ENCODE data around the gene KANSL3.

DNA sequence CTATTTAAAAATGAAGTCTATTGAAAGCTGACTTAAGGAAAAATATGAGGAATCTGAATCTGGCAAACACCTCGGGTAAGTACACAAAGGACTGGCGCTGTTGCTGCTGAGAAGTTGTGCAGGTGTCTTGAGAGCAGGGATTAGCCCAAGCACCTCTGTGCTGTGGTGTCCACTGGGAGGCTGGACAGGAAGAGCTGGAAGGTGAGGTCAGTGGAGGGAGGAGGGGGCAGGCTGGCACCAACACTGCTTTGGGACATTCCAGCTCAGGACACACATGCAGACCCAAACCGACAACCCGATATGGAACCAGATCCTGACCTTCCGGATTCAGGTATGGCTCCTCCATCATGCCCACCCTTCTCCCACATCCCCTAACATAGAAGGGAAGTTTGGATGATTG is 25.1 kb upstream of the KANSL3 start:
- TF ChIP-seq, protein P1, sequence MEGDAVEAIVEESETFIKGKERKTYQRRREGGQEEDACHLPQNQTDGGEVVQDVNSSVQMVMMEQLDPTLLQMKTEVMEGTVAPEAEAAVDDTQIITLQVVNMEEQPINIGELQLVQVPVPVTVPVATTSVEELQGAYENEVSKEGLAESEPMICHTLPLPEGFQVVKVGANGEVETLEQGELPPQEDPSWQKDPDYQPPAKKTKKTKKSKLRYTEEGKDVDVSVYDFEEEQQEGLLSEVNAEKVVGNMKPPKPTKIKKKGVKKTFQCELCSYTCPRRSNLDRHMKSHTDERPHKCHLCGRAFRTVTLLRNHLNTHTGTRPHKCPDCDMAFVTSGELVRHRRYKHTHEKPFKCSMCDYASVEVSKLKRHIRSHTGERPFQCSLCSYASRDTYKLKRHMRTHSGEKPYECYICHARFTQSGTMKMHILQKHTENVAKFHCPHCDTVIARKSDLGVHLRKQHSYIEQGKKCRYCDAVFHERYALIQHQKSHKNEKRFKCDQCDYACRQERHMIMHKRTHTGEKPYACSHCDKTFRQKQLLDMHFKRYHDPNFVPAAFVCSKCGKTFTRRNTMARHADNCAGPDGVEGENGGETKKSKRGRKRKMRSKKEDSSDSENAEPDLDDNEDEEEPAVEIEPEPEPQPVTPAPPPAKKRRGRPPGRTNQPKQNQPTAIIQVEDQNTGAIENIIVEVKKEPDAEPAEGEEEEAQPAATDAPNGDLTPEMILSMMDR (IDR thresholded peaks at IDR 0.05), result no peak
- no peak for TF ChIP-seq POLR2A (IDR thresholded peaks at IDR 0.05)
- TF ChIP-seq POLR2AphosphoS5 (IDR thresholded peaks at IDR 0.05), result no peak
